Measurements from ENCODE around the gene C3orf20.
A peak's percentile ranks its signal among the peaks of the same experiment; 100 is the strongest.

Gene C3orf20

DNA sequence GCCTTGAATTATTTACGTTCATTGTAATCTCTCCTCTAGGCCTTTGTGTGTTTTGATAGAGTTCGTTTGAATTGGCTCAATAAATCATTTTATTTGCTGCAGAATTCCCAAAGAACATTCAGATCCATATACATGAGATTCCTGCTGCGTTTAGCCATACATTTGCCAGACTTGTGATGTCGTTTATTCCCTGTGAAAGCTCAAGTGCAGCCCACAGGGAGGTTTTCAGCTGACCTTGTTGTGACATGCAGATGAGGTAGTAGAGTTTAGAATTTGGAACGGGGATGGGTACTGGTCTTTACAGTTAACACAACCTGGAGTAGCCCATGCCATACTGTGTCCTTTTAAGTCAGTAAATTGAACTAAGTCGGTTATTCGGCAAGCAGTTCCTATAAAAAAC is at the start of gene C3orf20:
TSS of gene C3orf20 (plus strand) at position 301 of the 400 bp plus-strand sequence. CDS start 7,573 bp downstream, outside the sequence.
- DNase-seq = no peak

DNA sequence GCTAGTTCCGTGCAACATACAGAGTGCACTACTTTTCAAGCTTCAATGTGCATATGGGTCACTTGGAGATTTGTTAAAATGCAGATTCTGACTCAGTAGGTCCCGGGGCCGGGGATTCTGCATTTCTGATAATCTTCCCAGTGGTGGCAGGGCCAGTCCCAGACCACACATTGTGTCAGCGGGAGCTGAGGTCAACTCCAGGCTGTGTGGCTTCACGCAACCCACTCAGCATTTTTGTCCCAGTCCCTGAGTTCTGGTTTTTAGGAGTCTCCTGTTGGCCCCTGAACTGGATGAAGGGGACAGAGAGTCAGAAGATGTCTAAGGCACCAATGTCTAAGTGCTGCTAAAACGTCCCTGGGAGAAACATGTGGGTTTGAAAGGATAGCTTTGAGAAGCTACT is 49.5 kb upstream of the C3orf20 start:
- DNase-seq = no peak

DNA sequence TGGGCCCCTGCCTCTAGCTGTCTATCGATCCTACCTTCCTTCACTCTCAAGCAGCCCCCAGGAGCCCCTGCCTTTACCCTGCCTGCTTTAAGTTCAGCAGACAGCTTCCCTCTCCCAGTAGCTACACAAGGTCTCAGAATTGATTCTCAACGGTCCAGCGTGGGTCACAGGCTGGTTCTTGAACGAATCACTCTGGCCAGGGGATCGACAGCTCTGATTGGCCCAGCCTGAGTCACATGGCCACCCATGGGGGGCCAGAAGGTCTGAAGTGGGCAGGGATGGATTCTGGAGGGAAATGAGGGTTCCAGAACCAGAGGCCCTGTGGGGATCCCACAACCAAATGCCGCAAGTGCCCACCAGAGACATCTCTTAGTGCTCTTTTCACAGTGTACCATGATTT is 47.1 kb upstream of the C3orf20 start:
- no peak for DNase-seq

DNA sequence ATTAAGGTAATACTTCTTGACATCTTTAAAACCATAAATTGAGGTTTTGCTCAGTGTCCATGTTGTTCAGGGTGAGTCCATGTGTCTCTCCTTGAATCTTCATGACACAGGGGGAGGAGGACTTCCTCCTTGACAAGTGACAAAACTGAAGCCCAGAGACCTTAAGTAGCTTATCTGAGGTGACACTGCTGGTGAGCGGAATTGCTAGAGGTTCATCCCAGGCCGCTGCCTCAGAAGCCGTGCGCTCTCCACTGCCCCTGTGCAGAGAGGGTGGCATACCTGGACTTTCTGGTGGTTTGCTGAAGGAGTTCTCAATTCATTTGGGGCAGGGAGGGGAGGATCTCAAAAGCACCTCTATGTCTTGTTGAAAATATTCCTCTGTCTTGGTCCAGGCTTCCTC is 46.5 kb upstream of the C3orf20 start:
- DNase-seq = no peak

DNA sequence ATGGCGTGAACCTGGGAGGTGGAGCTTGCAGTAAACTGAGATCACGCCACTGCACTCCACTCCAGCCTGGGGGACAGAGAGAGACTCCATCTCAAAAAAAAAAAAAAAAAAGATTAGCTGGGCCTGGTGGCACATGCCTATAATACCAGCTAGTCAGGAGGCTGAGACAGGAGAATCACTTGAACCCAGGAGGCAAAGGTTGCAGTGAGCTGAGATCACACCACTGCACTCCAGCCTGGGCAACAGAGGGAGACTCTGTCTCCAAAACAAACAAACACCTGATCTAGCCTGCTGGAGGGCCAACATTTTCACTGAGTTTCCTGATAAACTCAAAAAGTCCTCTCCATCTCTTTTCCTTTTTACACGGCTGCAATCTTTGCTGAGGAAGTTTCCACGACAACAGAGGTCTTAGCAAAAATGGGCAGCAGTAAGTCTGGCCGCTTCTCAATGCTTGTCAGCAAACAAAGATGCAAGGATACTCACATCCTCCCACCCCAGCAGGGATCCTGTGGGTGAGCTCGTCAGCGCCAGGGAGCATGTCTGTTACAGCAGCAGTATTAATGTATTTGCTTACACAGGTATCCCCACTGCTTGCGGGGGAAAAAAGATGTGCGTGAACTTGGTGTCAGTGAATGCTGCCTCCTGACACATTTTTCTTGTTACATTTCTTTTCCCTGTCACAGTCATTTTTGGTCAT is 44.4 kb upstream of the C3orf20 start:
- no peak for DNase-seq

DNA sequence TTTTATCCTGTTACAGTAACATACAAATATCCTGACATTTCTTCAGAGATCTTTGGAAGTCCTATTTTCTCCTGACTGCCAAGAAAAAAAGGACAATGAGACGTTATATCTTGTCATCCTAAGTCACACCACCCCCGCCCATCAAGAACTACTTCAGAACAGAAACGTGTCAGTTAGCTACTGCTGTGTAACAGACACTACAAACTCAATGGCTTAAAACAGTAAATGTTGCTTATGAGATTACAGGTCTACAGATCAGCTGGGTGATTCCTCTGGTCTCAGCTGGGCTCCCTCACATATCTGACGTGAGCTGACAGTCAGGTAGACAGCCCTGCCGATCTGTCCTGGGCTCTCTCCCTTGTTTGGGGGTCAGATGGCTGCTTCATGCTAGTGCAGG is 43.8 kb upstream of the C3orf20 start:
- DNase-seq = no peak

DNA sequence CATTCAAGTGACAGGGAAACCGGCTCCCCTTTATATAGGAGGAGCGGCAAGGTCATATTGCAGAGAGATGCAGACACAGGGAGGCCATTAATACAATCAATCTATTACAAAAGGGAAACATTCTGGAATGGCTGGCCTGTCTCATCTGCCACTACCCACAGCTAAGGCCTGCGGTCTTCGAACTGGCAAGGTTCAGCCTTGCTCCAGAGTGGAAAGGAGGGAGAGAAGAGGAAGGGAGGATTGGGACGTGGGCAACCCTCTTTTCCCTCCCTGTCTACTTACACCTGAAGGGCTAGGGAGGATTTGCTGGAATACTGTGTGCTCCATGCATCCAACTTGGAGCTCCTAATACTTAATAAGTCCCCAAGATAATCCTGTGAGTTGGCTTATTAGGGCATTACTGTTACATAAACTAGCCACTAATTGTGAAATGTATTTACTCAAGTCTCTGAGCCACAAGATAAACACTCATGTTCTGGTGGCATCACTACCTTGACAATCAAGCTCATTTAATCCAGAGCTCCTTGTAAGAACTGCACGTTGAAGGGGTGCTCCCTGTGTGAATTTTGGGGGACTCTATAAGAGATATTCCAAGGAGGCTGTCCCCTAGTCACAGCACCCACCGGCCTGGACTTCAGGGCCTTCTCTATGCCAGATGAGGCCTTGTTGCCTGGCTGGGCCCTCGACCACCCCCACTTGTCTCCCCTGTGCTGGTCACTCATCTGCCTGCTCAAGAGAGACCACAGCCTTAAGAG is 43.1 kb upstream of the C3orf20 start:
- DNase-seq = no peak

DNA sequence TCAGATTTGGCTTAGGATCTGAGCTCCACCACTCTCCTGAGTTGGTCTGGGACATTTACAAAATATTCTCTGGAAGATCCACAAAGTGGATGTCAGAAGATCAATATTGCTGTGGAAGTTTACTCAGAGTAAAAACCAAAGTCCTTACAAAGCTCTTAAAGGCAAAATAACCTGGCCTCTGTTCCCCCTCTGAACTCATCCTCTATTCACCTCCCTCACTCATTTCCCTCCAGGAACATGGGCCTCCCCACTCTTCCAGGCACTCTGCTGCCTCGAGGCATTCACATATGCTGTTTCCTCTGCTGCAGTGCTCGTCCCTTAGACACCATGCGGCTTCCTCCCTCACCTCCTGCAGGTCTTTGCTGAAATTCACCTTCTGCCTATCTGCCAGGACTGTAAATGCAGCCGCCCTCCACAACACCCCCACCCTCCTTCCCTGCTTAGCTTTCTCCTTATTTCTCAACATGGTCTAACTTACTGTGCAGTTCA is 42.5 kb upstream of the C3orf20 start:
- no peak for DNase-seq

DNA sequence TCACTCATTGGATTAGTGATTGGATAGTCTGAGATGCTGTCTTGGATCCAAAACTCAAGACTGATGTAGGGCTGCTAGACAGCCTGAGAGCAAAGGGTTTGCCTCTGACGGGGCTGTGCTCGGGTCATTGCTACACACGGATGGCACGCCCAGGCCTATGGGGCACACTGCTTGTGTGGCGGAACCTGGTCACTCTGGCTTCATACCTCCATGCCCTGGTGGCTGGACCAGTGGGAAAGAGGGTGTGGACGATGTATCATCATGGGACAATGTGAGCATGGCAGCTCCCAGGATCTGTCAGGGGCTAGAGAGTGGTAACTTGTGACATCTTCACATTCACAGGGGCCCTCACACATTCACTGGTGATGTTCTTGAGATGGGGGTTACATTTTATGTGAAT is 41.5 kb upstream of the C3orf20 start:
- DNase-seq = no peak

DNA sequence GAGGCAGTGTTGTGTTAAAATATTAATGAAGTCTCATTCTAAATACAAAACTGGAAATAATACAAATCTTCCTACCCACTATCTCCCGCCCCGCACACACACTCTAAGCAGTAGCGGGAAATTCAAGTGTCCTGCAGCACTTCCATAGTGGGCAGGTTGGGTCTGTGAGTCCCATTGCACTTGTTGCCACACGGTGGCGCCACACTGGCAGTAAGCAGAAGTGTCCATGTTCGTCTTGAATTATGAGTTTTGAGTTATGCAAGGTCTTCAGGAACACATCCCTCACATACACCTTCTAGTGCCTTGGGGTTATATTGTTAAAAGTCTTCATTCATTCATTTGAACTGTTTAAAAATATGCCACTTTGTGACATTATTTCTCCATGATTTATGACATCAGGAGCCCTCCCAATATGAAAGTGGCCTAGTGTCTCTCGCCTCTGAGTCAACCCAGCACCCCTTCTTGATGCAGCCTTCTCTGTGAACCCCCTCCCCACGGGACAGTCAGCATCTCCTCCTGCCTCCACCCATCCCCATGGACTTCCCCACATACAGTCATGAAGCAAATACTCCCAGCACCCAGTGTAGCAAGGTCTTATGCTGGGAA is 41.0 kb upstream of the C3orf20 start:
- DNase-seq = peak; percentile 71

DNA sequence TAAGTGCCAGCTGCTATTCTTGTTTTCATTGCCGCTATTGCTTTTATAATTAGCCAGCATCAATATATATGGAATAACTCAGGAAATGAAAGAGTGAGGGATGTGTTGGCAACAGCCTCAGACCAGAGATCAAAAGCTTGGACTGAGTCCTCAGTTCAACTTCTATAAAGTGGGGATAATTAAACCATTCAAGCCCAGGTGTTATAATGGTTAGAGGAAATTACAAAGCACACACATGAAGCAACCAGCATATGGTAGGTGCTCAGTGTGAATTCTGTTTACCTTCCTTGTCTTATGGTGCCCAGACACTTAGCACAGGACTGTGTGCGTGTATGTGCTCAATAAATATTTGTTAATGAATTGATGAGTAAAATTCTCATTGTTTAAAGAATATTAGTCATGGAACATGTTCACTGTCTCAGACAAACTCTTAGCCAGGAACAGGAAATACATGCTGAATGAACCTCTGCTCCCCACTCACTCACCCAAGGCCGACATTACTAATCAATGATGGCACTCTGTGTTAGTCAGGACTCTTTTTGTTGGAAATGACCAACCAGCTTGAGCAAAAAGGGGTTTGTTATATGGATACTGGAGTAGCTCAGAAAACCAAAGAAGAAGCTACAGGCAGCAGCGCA is 40.1 kb upstream of the C3orf20 start:
- no peak for DNase-seq

- no peak for DNase-seq
These were observed 38.3 kb upstream of the C3orf20 start for GRCh38 chr3:14636496-14637087.

DNA sequence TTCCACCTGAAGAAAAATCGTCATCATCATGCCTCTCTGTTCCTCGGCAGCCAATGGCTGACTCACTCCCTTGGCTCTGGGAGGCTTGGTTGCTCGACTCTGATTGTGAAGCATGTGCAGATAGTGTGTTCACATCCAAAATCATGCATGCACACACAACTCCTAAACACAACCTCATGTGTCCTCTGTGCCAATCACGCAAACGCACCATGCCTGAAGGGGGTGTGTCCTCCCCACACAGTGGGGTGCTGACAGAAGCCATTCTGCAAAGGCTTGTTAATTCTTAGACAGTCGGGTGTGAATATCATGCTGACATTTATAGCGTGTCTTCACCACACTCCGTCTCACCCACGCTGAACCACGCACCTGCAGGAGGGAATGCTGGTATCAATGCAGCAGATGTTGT is 34.8 kb upstream of the C3orf20 start:
- no peak for DNase-seq

GRCh38 chr3:14640734-14641133 is 34.2 kb upstream of the C3orf20 start:
- no peak for DNase-seq

DNA sequence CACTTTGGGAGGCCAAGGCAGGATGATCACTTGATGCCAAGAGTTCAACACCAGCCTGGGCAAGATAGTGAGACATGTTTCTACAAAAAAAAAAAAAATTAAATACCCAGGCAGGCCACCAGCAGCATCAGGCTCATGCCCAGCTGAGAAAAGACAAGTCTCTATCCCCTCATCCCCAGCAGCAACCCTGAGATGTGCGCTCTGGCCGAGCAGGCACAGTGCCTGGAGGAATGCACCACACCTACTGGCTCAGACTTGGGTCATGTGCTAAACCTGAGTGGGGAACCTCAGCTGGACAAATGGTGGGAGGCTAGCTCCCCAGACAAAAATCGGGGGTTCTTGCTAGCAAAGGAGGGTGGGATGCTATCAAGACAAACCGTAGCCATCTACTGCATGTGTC is 33.6 kb upstream of the C3orf20 start:
- no peak for DNase-seq

GRCh38 chr3:14645453-14645852 is 29.5 kb upstream of the C3orf20 start:
- DNase-seq = no peak

GRCh38 chr3:14646131-14646573 is 28.8 kb upstream of the C3orf20 start:
- DNase-seq = no peak

DNA sequence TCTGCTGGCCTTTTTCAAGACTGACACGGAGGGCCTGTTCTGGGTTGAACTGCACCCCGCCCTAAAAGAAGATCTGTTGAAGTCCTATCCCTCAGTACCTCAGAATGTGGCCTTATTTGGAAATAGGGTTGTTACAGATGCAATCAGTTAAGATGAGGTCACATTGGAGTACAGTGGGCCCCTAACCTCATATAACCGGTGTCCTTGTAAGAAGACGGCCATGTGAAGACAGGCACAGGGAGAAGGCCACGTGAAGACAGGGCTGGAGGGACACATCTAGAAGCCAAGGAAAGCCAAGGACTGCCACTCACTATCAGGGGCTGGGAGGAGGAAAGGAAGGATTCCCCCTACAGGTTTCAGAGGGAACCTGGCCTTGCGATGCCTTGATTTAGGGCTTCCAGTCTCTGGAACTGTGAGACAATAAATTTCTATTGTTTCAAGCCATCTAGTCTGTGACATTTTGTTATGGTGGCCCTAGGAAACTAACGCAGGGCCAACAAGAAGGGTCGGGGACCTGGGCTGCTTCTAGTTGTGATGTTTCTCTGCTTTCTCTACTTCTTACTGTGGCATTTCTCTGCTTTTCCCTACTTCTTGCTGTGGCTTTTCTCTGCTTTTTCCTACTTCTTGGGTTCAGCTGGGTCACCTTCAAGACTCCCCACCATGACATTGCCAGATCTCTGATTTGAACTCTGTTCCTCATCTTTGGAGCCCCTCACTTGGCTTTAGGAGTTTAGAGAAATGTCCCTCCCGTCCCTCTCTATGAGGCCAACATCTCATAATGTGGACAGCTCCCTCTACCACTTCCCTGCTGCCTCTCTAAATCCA is 28.1 kb upstream of the C3orf20 start:
- DNase-seq = no peak

DNA sequence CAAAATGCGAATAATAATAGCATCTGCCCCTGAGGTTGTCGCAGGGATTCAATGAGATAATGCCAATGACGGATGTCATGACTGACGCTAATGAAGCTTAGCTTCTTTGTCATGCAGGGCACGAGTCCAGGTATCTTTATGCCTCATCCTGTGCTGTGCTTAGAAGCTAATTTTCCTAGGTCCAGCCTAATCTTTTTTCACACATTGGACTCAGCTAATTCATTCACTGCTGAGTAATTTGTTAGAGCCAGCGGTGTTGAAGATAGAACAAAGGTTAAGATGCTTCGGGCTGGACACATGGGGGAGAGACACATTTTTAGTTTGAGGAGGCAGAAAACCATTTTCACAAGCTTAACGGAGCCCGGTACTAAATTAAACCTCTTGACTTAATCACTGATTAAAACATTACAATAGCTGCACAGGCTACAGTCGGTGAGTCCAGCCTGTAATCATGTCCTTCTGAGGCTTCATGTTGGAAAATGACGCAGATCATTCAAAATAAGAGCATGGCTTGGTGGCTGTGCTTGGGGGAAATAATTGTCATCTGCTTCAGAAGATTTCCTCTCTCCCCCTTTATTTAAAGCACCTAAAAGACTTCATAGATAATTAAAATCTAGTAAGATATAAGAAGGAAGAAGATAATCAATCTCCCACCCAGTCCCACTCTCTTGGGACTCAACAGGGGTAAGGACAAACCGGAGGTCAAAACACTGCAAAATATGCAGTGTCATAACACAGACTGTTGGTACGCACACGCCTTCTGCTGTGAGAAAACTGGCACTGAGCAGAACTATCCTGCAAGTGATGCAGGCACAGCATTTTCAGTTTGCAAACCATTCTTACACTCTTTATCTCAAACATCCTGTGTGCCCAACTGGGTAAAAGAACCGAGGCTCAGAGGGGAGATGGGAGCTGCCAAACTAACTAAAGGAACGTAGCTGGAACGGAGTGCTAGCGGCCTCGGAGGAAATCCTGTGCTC is 26.7 kb upstream of the C3orf20 start:
- no peak for DNase-seq

- no peak for DNase-seq
These were observed 25.5 kb upstream of the C3orf20 start for GRCh38 chr3:14649466-14649865.

- DNase-seq = no peak
These were observed 24.7 kb upstream of the C3orf20 start for GRCh38 chr3:14650193-14650592.
